Measurements from ENCODE around the gene CGGBP1.

DNA sequence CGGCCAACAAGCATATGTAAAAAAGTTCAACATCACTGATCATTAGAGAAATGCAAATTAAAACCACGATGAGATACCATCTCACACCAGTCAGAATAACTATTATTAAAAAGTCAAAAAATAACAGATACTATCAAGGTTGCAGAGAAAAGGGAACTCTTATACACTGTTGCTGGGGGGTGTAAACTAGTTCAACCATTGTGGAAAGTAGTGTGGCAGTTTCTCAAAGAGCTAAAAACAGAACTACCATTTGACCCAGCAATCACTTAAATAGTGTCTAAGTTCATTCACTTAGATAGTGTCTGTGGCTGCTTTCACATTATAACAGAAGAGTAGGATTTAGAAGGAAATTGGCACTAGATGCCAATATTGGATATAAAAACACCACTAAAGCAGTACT lies 49.7 kb downstream of the CGGBP1 start:
- TF ChIP-seq CTCF (IDR thresholded peaks at IDR 0.05) (no peak), EZH2phosphoT487 (IDR thresholded peaks at IDR 0.05) (no peak), EZH2 (IDR thresholded peaks at IDR 0.05) (no peak)

Measured in neural progenitor cell (in vitro differentiated cells).